Measurements from ENCODE around the gene C11orf86. TPM values are rescaled to one million over a fixed set of nuclear protein-coding genes. Genes with fewer than 3 reads are reported as not detected.

The C11orf86 gene, protein sequence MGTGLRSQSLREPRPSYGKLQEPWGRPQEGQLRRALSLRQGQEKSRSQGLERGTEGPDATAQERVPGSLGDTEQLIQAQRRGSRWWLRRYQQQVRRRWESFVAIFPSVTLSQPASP
- not detected in 2 replicates for polyA plus RNA-seq

DNA sequence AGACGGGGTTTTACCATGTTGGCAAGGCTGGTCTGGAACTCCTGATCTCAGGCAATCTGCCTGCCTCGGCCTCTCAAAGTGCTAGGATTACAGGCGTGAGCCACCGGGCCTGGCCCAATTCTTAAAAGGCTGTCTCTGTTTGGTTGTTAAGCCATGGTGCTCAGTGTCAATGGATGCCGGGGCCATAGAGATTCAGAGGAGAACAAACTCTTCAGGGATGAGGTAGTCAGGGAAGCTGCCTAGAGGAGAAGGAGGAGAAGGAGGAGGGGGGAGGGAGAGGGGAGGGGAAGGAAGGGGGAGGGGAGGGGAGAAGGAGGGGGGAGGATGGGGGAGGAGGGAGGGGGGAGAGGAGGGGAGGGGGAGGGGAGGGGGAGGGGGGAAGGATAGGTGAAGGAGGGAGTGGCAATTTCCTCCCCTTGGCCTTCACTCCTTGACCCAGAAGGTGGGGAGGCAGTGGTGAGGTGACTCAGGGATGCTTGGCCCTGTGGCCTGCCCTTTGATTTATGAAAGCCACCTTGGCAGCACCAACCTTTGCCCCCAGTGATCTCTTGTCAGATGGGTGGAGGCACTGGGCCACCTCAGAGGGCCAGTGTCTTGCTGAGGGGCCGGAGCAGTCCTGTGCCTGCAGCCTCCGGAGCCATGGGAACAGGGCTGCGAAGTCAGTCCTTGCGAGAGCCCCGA, at the start of gene C11orf86:
Gene C11orf86, plus strand, starts transcription at position 581 of the 681 bp plus-strand sequence. Its CDS starts 59 bp downstream, at position 640.

DNA sequence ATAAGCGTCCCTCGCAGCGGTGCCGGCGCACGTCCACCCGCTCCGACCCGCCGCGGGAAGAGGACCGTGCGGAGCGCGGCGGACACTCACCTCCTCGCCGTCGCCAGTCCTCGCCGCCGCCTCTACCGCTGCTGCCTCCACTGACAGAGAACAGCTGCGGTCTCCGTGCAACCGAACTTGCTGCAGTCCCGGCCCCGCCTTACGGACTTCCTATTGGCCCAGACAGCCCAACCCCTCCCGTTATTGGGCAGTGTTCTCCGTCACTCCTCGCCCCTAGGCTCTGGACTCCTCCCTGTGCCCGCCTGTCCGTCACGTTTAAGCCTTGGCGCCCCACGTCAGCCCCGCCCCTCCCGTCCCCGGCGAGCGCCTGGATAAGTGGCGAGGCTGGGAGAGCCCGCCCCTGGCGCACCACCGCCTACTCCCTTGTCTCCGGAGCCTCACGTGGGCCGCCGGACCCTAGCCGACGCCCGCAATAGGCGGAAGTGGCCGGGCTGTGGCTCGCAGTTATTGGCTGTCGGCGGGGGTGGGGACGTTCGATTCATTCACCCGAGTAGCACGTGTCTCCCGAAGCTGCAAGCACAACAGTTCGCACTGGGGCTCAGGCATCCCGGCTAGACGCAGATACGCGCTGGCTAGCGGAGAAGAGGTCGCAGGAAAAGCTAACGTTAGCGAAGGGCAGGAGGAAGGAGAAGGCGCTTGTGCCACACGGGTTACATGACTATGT, 16.7 kb upstream of the C11orf86 start, which contains the start of gene PC:
Gene PC, minus strand, starts transcription at position 152 of the 724 bp plus-strand sequence. CDS start 86,224 bp downstream, outside the sequence.

DNA sequence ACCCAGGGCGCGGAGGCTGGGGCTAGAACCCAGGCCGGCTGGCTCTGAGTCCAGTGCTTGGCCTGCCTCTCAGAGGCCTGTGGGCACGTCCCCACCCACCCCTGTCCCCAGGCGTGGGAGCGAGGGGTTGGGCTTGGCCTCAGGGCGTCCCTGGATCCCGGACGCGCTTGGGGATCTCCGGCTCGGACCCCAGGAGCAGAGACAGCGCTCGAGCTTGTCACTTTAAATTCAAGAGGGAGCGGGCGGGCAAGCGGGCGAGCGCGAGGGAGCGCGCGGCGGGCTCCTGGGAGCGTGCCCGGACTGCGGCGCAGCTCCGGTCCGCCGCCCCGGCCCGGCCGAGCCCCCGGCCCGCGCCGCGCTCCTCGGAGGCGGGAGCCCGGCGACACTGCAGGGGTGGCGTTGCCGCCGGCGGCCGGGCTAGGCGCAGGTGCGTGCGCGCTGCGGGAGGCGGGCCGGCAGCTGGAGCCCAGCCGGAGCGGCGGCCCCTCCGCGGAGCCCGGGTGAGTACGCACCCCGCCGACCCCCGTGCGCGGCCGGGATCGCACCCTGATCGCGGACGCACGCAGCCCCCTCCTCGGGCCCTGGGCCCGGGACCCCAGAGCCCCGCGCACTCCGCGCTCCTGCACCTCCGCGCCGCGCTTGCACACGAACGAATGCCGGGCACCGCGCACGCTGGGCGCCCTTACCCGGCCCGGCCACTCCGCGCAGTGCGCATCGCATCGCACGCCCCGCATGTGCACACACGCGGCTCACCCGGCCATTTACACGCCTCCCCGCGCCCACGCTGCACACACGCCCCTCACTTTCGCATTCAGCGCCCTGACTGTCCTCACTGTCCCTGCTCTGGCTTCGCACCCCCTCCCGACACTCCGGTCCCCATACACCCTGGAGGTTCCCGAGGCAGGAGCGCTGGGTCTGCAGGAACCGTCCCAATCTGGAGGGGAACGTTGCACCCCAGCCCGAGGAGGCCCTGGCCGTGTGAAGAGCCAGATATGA, 48.2 kb downstream of the C11orf86 start, which contains the start of gene SYT12:
Gene SYT12, plus strand, starts transcription at position 174 of the 996 bp plus-strand sequence. CDS start 7,011 bp downstream, outside the sequence.

Other genes with a start within 250 kb of the C11orf86 start
- 73.2 and 78.9 TPM in 2 replicates for gene SPTBN2, start 246.1 kb upstream of the C11orf86 start, polyA plus RNA-seq
- gene RCE1, start 131.9 kb upstream of the C11orf86 start, polyA plus RNA-seq: 3.7 and 8.7 TPM in 2 replicates
- gene LRFN4, start 118.2 kb upstream of the C11orf86 start, polyA plus RNA-seq: 0.47 and 0.60 TPM in 2 replicates
- 6.6 and 10.7 TPM in 2 replicates for gene PC, start 16.9 kb upstream of the C11orf86 start, polyA plus RNA-seq
- gene SYT12, start 47.8 kb downstream of the C11orf86 start, polyA plus RNA-seq: 3.3 and 3.8 TPM in 2 replicates
- gene RHOD, start 81.5 kb downstream of the C11orf86 start, polyA plus RNA-seq: not detected in 2 replicates
- gene KDM2A, start 144.0 kb downstream of the C11orf86 start, polyA plus RNA-seq: 7.3 and 8.0 TPM in 2 replicates